GM12878 (cell line): ENCODE measurements around the gene PCSK6. TPM values are rescaled to one million over a fixed set of nuclear protein-coding genes. Genes with fewer than 3 reads are reported as not detected.

Experiments
- ATAC-seq: fragments of 200-7000 bp; cut with Tn5 transposase; 3 replicates; pipeline ENCODE4 v1.9.1; 2020; ENCODE audit warnings: mild to moderate bottlenecking, moderate library complexity
- BruUV-seq: library from RNA; stranded (reverse); fragments of 400-500 nt; replicated peaks from 2 replicates; lab custom pipeline; 2021; lab: Mats Ljungman, UMichigan
- CTCF ChIA-PET: fragments of 300-600 bp; sonication (Branson Sonifier 250); formaldehyde crosslinking; extraction: SDS; loops from one replicate; lab custom pipeline; 2021; ENCODE audit warnings: inconsistent platforms; lab: Yijun Ruan, JAX
- POLR2A ChIA-PET: fragments of 350-600 bp; formaldehyde crosslinking; extraction: SDS; loops from one replicate; lab custom pipeline; 2021; ENCODE audit warnings: inconsistent platforms; lab: Charles Lee
- RAD21 ChIA-PET: fragments of 300-600 bp; sonication (Branson Sonifier 250); formaldehyde crosslinking; loops from one replicate; lab custom pipeline; 2023; ENCODE audit warnings: antibody characterized with exemption; ENCODE audit not compliant: unreplicated experiment; lab: Charles Lee
- SMC1A ChIA-PET: fragments of 300-600 bp; sonication (Branson Sonifier 250); formaldehyde crosslinking; loops from one replicate; lab custom pipeline; 2023; ENCODE audit not compliant: unreplicated experiment, uncharacterized antibody; lab: Charles Lee
- DNase-seq: peaks from one replicate; pipeline ENCODE4 v3.0.0-alpha.2; 2011; ENCODE audit warnings: low read depth, low spot score
- FAIRE-seq: peaks from 3 replicates; lab custom pipeline; 2011; peaks lifted over from hg19 to GRCh38; lab: Jason Lieb, UNC
- H2AFZ ChIP-seq: 2 replicates; pipeline ENCODE4 v1.6.0; 2011; ENCODE audit warnings: low read depth, low read length, control low read depth; ENCODE audit not compliant: control insufficient read depth
- H3K27ac ChIP-seq: 2 replicates; pipeline ENCODE4 v1.5.1; 2011; ENCODE audit warnings: control low read depth; ENCODE audit not compliant: control insufficient read depth, insufficient read depth
- H3K27me3 ChIP-seq, 2 experiments: replicated peaks in 1 of 2; 2 replicates each; pipeline versions ENCODE4 v1.6.0 to v1.6.1; 2011; ENCODE audit warnings: low read length in 1 of 2; ENCODE audit not compliant: control insufficient read depth in 2 of 2, insufficient read depth in 2 of 2
- H3K36me3 ChIP-seq, 2 experiments: 2 replicates each; pipeline ENCODE4 v1.5.1; 2011; ENCODE audit warnings: low read length in 1 of 2; ENCODE audit not compliant: control insufficient read depth in 2 of 2, insufficient read depth in 2 of 2
- H3K4me1 ChIP-seq: 2 replicates; pipeline ENCODE4 v1.6.1; 2011; ENCODE audit warnings: mild to moderate bottlenecking, low read length, moderate library complexity, mixed read lengths; ENCODE audit not compliant: control insufficient read depth, insufficient read depth
- H3K4me2 ChIP-seq: 2 replicates; pipeline ENCODE4 v1.6.0; 2011; ENCODE audit warnings: control low read depth; ENCODE audit not compliant: control insufficient read depth, insufficient read depth
- H3K4me3 ChIP-seq: fragments of 200-600 bp; sonication (generic); 2 replicates; pipeline ENCODE4 v1.5.1; 2016
- H3K79me2 ChIP-seq: 2 replicates; pipeline ENCODE4 v1.6.0; 2011; ENCODE audit warnings: low read length; ENCODE audit not compliant: control insufficient read depth, insufficient read depth
- H3K9ac ChIP-seq: 2 replicates; pipeline ENCODE4 v1.8.0; 2011; ENCODE audit warnings: low read length, control low read depth, mixed read lengths; ENCODE audit not compliant: control insufficient read depth, insufficient read depth
- H3K9me3 ChIP-seq: replicated peaks from 3 replicates; pipeline ENCODE4 v1.5.1; 2011; ENCODE audit warnings: mild to moderate bottlenecking, low read length; ENCODE audit not compliant: control insufficient read depth, insufficient read depth
- H4K20me1 ChIP-seq: 2 replicates; pipeline ENCODE4 v1.6.0; 2011; ENCODE audit not compliant: control insufficient read depth, insufficient read depth
- CBX3 ChIP-seq: fragments of 200-600 bp; sonication (generic); IDR thresholded peaks from 2 replicates; pipeline ENCODE4 v1.6.1; 2016; ENCODE audit warnings: low read depth, borderline replicate concordance
- CHD4 ChIP-seq: fragments of 200-600 bp; sonication (generic); IDR thresholded peaks from 2 replicates; pipeline ENCODE4 v1.6.1; 2016; ENCODE audit warnings: mild to moderate bottlenecking
- FOXK2 ChIP-seq: fragments of 450-650 bp; IDR thresholded peaks from 2 replicates; pipeline ENCODE4 v1.6.1; 2017; ENCODE audit warnings: mild to moderate bottlenecking, moderate library complexity
- FOXM1 ChIP-seq: IDR thresholded peaks from 2 replicates; pipeline ENCODE4 v1.6.1; 2012; ENCODE audit warnings: low read depth, mild to moderate bottlenecking, inconsistent platforms, low read length, moderate library complexity
- NR2F1 ChIP-seq: fragments of 450-650 bp; conservative IDR thresholded peaks from 2 replicates; pipeline ENCODE4 v1.6.1; 2017; ENCODE audit warnings: mild to moderate bottlenecking
- POLR2AphosphoS2 ChIP-seq: IDR thresholded peaks from 2 replicates; pipeline ENCODE4 v1.6.1; 2011; ENCODE audit warnings: low read depth, mild to moderate bottlenecking, low read length, improper control_type of control experiment, moderate library complexity
- RAD51 ChIP-seq: fragments of 450-650 bp; IDR thresholded peaks from 2 replicates; pipeline ENCODE4 v1.6.1; 2016; ENCODE audit warnings: moderate library complexity, mild to moderate bottlenecking, inconsistent platforms
- RBBP5 ChIP-seq: fragments of 200-600 bp; sonication (generic); conservative IDR thresholded peaks from 2 replicates; pipeline ENCODE4 v1.6.1; 2016
- SP1 ChIP-seq: IDR thresholded peaks from one replicate; pipeline ENCODE4 v1.6.1; 2011; ENCODE audit warnings: low read depth, low read length
- SUPT20H ChIP-seq: IDR thresholded peaks from 2 replicates; pipeline ENCODE4 v1.6.1; 2011; ENCODE audit warnings: low read depth, mild to moderate bottlenecking, low read length, moderate library complexity, borderline replicate concordance; ENCODE audit not compliant: control insufficient read depth
- TARDBP ChIP-seq: IDR thresholded peaks from 2 replicates; pipeline ENCODE4 v1.6.1; 2016; ENCODE audit warnings: borderline replicate concordance
- TBL1XR1 ChIP-seq: IDR thresholded peaks from 2 replicates; pipeline ENCODE4 v1.6.1; 2012; ENCODE audit warnings: low read depth, low read length, improper control_type of control experiment
- WGBS: methylation state at CpG from one replicate; pipeline ENCODE4 v1.1.6; 2016; ENCODE audit warnings: low lambda C conversion rate; ENCODE audit not compliant: insufficient replicate concordance, insufficient coverage; ENCODE audit errors: missing lambda C conversion rate; 5-methylcytosine and 5-hydroxymethylcytosine counted together
- in situ Hi-C: fragments of 300-500 bp; cut with MboI; formaldehyde crosslinking; loops from 9 replicates; pipeline ENCODE4 v1.14.3; 2018; ENCODE audit warnings: mixed read lengths
- intact Hi-C: fragments of 100-400 bp; cut with micrococcal nuclease; formaldehyde crosslinking; loops from one replicate; pipeline ENCODE4 v1.14.2; 2022; ENCODE audit not compliant: unreplicated experiment
- polyA plus RNA-seq, 11 experiments: library from polyadenylated mRNA; depleted of rRNA in 4 of 11; unstranded in 6 of 11; stranded (reverse) in 5 of 11; fragments of >200 nt; fragmentation: Nextera tagmentation in 4 of 11; fragmentation: Illumina TruSeq in 1 of 11; extraction: Ambion mirVana in 4 of 11; extraction: Trizol in 1 of 11; gene quantifications; 1 replicate in 1 of 11; 2 replicates in 10 of 11; pipeline versions ENCODE4 v1.2.1 to v1.2.3, GENCODE V29; 2011 to 2016; ENCODE audit warnings: inconsistent platforms in 2 of 11, missing spikeins in 2 of 11, low read depth in 1 of 11
- total RNA-seq, 4 experiments: library from RNA; depleted of rRNA in 3 of 4; stranded (reverse); fragments of >200 nt in 3 of 4; fragmentation: Illumina TruSeq in 1 of 4; extraction: Trizol in 1 of 4; gene quantifications; 2 replicates each; pipeline versions ENCODE4 v1.2.1 to v1.2.3, GENCODE V29; 2013 to 2021
- TF ChIP-seq, protein P1 (sequence below): fragments of 150-350 bp; IDR thresholded peaks from 2 replicates; pipeline ENCODE4 v1.6.1; 2014; ENCODE audit warnings: mild to moderate bottlenecking, low read depth, low read length
- TF ChIP-seq, protein P2 (sequence below): IDR thresholded peaks from 2 replicates; pipeline ENCODE4 v1.6.1; 2012; ENCODE audit warnings: low read length, inconsistent platforms
- TF ChIP-seq, protein P3 (sequence below): fragments of 450-650 bp; IDR thresholded peaks from 2 replicates; pipeline ENCODE4 v1.6.1; 2017; ENCODE audit warnings: mild to moderate bottlenecking, low read depth, inconsistent platforms; ENCODE audit not compliant: poor library complexity, severe bottlenecking

The PCSK6 gene
- total and polyA plus RNA-seq, 10 of the 15 experiments (the other 5 are each of a cell fraction or from before 2014, with no cell fraction given), result 0.19 to 0.67 (median 0.25) TPM; not detected in 4

- H3K4me3 ChIP-seq, result no peak overlapping the region
- POLR2A ChIA-PET, result no interaction called here
- no peak for DNase-seq
- TF ChIP-seq SP1 (no peak), TBL1XR1 (no peak), CBX3 (no peak), SUPT20H (no peak), TARDBP (no peak), NR2F1 (no peak), CHD4 (no peak), RAD51 (no peak), FOXK2 (no peak), RBBP5 (no peak), FOXM1 (no peak), POLR2AphosphoS2 (no peak)
- TF ChIP-seq, protein P1, sequence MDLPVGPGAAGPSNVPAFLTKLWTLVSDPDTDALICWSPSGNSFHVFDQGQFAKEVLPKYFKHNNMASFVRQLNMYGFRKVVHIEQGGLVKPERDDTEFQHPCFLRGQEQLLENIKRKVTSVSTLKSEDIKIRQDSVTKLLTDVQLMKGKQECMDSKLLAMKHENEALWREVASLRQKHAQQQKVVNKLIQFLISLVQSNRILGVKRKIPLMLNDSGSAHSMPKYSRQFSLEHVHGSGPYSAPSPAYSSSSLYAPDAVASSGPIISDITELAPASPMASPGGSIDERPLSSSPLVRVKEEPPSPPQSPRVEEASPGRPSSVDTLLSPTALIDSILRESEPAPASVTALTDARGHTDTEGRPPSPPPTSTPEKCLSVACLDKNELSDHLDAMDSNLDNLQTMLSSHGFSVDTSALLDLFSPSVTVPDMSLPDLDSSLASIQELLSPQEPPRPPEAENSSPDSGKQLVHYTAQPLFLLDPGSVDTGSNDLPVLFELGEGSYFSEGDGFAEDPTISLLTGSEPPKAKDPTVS, result no peak
- TF ChIP-seq, protein P2, sequence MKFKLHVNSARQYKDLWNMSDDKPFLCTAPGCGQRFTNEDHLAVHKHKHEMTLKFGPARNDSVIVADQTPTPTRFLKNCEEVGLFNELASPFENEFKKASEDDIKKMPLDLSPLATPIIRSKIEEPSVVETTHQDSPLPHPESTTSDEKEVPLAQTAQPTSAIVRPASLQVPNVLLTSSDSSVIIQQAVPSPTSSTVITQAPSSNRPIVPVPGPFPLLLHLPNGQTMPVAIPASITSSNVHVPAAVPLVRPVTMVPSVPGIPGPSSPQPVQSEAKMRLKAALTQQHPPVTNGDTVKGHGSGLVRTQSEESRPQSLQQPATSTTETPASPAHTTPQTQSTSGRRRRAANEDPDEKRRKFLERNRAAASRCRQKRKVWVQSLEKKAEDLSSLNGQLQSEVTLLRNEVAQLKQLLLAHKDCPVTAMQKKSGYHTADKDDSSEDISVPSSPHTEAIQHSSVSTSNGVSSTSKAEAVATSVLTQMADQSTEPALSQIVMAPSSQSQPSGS, result no peak
- TF ChIP-seq, protein P3, sequence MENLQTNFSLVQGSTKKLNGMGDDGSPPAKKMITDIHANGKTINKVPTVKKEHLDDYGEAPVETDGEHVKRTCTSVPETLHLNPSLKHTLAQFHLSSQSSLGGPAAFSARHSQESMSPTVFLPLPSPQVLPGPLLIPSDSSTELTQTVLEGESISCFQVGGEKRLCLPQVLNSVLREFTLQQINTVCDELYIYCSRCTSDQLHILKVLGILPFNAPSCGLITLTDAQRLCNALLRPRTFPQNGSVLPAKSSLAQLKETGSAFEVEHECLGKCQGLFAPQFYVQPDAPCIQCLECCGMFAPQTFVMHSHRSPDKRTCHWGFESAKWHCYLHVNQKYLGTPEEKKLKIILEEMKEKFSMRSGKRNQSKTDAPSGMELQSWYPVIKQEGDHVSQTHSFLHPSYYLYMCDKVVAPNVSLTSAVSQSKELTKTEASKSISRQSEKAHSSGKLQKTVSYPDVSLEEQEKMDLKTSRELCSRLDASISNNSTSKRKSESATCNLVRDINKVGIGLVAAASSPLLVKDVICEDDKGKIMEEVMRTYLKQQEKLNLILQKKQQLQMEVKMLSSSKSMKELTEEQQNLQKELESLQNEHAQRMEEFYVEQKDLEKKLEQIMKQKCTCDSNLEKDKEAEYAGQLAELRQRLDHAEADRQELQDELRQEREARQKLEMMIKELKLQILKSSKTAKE, result no peak
- H3K36me3 ChIP-seq, result no peaks in the 10 kb centered on the region
- ATAC-seq, result no peak
- SMC1A ChIA-PET, result no interaction called here
- 27% methylated on average over 5 of the region's 5 CpGs for WGBS
- H3K4me2 ChIP-seq, result no peak overlapping the region
- H3K27me3 ChIP-seq, result peaks cover 0 to 2% of the 10 kb centered on the region in 2 experiments; a peak in 2 of 4 replicates
- H3K79me2 ChIP-seq, result no peaks in the 10 kb centered on the region
- in situ Hi-C loops, result no loop called here
- intact Hi-C loops, result no loop called here
- H3K4me1 ChIP-seq, result no peaks in the 10 kb centered on the region
- CTCF ChIA-PET, result interaction anchor here (1.0 kb wide), 1 partner anchor 9 kb away, joined by 3 read pairs; no protein-coding TSS in a partner anchor
- no peak for FAIRE-seq
- H3K27ac ChIP-seq, result no peak overlapping the region
- H3K9ac ChIP-seq, result no peak overlapping the region
- no peaks in the 10 kb centered on the region for H3K9me3 ChIP-seq
- BruUV-seq, result no TSS peak
- no peaks in the 10 kb centered on the region for H4K20me1 ChIP-seq
- RAD21 ChIA-PET, result no interaction called here
- H2AFZ ChIP-seq, result no peak overlapping the region
These were observed 11.6 kb downstream of the PCSK6 start for GRCh38 chr15:101477851-101478362.
